ENCODE measurements around the gene TENM4.
"Not testable (repeated sequence)": the region's sequence is repeated elsewhere in the genome, so short reads cannot be mapped to it uniquely, and the experiment has no call there.

Gene TENM4

DNA sequence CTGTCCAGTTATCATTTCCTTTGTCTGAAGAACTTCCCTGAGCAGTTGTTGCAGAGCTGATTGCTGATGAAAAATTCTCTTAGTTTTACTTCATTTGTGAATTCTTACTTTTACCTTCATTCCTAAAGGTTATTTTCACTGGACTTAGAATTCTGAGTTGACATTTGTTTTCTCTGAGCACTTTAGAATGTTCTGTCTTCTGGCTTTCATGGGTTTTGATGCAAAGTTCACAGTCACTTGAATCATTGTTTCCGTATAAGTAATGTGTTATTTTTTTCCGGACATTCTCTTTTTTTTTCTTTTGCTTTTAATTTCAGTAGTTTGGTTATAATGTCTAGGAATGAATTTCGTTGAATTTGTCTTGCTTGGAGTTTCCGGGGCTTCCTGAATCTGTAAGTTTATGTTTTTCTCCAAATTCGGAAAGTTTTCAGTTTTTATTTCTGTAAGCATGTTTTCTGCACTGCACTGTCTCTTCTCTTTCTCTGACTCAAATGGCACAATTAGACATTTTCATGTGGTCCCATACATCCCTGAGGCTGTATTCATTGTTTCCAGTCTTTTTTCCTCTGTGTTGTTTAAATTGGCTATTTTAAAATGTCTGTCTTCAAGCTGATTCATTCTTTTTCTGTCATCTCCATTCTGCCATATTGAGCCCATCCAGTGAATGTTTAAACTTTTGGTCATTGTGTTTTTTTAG, 797.7 kb downstream of the TENM4 start:
- ChIA-PET POLR2A (no interaction called here), CTCF (interaction anchor here (1.5 to 6.8 kb wide), 2 partner anchors 74 to 457 kb away, joined by 7 to 149 read pairs; no protein-coding TSS in a partner anchor)
- TF ChIP-seq, protein P1, sequence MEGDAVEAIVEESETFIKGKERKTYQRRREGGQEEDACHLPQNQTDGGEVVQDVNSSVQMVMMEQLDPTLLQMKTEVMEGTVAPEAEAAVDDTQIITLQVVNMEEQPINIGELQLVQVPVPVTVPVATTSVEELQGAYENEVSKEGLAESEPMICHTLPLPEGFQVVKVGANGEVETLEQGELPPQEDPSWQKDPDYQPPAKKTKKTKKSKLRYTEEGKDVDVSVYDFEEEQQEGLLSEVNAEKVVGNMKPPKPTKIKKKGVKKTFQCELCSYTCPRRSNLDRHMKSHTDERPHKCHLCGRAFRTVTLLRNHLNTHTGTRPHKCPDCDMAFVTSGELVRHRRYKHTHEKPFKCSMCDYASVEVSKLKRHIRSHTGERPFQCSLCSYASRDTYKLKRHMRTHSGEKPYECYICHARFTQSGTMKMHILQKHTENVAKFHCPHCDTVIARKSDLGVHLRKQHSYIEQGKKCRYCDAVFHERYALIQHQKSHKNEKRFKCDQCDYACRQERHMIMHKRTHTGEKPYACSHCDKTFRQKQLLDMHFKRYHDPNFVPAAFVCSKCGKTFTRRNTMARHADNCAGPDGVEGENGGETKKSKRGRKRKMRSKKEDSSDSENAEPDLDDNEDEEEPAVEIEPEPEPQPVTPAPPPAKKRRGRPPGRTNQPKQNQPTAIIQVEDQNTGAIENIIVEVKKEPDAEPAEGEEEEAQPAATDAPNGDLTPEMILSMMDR (IDR thresholded peaks at IDR 0.05; ENCODE audit: control extremely low read depth, extremely low read depth, low read depth, missing control alignments), result no peak
- DNase-seq (ENCODE audit: extremely low spot score), result no peak

DNA sequence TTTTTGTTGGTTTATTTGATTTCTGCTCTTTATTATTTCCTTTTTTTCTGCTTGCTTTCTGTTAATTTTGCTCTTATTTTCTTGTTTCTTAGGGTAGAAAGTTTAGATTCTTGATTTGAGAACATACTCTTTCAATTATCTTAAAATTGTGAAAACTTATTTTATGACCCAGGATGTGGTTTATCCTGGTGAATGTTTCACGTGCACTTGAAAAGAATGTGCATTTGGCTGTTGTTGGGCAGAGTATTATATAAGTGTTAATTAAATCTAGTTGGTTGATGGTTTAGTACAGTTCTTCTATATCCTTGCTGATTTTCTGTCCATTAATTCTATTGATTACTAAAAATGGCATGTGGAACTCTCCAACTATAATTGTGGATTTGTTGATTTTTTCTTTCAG, 799.3 kb downstream of the TENM4 start:
- TF ChIP-seq, protein P1 (IDR thresholded peaks at IDR 0.05; ENCODE audit: control extremely low read depth, extremely low read depth, low read depth, missing control alignments), result no peak
- CTCF ChIA-PET, result interaction anchor here (2.2 to 3.7 kb wide), 2 partner anchors 75 to 458 kb away, joined by 7 to 14 read pairs; no protein-coding TSS in a partner anchor
- POLR2A ChIA-PET, result no interaction called here
- no peak for DNase-seq (ENCODE audit: extremely low spot score)

DNA sequence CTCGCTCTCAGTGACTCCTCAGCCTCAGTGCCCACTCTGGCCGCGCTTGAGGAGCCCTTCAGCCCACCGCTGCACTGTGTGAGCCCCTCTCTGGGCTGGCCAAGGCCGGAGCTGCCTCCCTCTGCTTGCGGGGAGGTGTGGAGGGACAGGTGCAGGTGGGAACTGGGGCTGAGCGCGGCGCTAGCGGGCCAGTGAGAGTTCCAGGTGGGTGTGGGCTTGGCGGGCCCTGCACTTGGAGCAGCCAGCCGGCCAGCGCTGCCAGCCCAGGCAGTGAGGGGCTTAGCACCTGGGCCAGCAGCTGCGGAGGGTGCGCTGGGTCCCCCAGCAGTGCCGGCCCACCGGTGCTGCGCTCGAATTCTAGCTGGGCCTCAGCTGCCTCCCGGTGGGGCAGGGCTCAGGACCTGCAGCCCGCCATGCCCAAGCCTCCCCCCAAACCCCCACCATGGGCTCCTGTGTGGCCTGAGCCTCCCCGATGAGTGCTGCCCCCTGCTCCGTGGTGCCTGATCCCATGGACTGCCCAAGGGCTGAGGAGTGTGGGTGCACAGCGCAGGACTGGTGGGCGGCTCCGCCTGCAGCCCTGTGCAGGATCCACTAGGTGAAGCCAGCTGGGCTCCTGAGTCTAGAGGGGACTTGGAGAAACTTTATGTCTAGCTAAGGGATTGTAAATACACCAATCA, 802.0 kb downstream of the TENM4 start:
- ChIA-PET POLR2A (no interaction called here), CTCF (interaction anchor here (3.7 kb wide), 1 partner anchor 78 kb away, joined by 14 read pairs; no protein-coding TSS in a partner anchor)
- TF ChIP-seq, protein P1 (IDR thresholded peaks at IDR 0.05; ENCODE audit: control extremely low read depth, extremely low read depth, low read depth, missing control alignments), result no peak
- no peak for DNase-seq (ENCODE audit: extremely low spot score)

DNA sequence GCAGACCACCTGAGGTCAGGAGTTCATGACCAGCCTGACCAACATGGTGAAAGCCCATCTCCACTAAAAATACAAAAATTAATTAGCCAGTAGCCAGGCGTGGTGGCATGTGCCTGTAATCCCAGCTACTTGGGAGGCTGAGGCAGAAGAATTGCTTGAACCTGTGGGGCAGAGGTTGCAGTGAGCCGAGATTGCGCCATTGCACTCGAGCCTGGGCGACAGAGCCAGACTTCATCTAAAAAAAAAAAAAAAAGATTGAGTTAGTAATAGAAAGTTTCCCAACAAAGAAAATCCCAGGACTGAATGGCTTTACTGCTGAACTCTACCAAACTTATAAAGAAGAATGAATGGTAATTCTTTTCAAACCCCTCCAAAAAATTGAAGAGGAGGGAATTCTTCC, 803.3 kb downstream of the TENM4 start:
- CTCF ChIA-PET; DNase-seq (ENCODE audit: extremely low spot score); POLR2A ChIA-PET: not testable (repeated sequence)

DNA sequence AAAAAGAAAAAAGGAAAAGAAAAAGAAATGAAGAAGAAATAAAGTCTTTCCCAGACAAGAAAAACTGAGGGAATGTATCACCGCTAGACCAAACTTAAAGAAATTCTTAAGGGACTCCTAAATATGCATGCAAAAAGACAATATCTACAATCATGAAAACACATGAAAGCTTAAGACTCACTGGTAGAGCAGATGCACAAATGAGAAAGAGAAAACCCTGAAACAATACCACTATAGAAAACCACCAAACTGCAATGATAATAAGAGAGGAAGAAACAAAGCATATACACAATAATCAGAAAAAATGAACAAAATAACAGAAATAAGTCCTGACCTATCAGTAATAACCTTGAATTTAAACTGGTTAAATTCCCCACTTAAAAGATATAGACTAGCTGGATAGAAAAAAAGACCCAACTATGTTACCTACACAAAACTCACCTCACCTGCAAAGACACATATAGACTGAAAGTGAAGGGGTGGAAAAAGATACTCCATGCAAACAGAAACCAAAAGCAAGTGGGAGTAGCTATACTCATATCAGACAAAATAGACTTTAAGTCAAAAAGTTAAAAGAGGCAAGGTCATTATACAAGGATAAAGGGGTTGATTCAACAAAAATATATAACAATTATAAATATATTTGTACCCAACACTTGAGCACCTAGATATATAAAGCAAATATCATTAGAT, 804.9 kb downstream of the TENM4 start:
- TF ChIP-seq, protein P1 (IDR thresholded peaks at IDR 0.05; ENCODE audit: control extremely low read depth, extremely low read depth, low read depth, missing control alignments), result no peak
- ChIA-PET POLR2A (no interaction called here), CTCF (interaction anchor here (2.1 kb wide), 1 partner anchor 10 kb away, joined by 15 read pairs; no protein-coding TSS in a partner anchor)
- no peak for DNase-seq (ENCODE audit: extremely low spot score)

DNA sequence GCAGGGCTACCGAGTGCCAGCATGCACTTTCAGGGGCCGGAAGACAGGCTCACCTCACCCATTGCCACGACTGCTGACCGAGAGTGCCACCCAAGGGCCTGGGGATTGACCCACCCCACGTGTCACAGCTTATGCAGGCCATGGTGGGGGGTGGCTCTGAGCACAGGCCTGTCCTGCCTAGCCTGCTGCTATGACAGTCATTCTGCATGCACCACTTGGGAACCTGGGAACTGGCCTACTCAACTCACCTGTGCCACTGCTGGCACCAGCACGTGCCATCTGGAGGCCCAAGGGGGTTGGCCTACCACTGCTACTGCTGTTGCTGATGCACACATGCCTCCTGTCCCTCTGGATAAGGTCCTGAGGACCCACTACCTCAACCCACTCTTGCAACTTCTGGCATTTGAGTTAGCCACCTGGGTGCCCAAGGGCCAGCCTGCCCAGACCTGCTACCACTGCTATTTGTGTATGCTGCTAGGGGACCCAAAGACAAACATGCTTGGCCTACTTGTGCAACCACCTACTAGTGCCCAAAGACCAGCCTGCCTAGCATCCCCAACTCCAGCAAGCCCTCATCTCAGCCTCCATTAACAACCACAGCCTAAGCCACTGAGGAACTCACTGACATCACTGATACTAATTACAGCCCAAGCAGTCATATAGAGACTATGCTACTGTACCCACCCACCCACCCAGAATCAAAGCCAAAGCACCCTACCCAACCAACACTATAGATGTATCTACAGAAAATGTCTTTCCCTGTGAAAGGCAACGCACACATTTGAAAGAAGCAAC, 807.1 kb downstream of the TENM4 start:
- TF ChIP-seq, protein P1 (IDR thresholded peaks at IDR 0.05; ENCODE audit: control extremely low read depth, extremely low read depth, low read depth, missing control alignments), result no peak
- CTCF ChIA-PET, result no interaction called here
- POLR2A ChIA-PET, result no interaction called here
- no peak for DNase-seq (ENCODE audit: extremely low spot score)
